MV-4-11 (cell line): ENCODE measurements around the gene NT5C.
"Not testable (repeated sequence)": the region's sequence is repeated elsewhere in the genome, so short reads cannot be mapped to it uniquely, and the experiment has no call there.

Experiments
- DNase-seq: peaks from one replicate; lab custom pipeline; 2025; lab: John Stamatoyannopoulos, UW

The NT5C gene

GRCh38 chr17:75144816-75145512 lies 13.4 kb upstream of the NT5C start:
- DNase-seq = no peak

DNA sequence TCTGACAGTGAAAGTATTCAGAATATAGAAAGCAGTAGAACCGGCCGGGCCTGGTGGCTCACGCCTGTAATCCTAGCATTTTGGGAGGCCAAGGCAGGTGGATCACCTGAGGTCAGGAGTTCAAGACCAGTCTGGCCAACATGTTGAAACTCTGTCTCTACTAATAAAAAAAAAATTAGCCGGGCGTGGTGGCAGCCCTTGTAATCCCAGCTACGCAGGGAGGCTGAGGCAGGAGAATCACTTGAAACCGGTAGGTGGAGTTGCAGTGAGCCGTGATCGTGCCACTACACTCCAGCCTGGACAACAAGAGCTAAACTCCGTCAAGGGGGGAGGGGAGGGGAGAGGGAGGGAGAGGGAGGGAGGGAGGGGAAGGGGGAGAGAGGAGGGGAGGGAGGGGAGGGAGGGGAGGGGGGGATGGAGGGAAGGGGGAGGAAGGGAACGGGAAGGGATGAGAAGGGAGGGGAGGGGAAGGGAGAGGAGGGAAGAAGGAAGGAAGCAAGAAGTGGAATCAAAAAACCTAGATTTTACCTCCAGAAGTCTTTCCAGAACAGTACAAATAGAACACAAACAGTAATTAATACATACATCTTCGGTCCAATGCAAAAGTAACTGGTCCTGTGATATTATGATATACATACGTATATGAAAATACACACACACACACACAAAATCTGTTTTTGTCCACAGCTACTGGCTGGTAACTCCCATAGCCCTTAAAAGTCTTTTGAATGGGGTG lies 10.9 kb upstream of the NT5C start:
- DNase-seq = no peak

GRCh38 chr17:75138519-75138918 lies 7.0 kb upstream of the NT5C start:
- no peak for DNase-seq

DNA sequence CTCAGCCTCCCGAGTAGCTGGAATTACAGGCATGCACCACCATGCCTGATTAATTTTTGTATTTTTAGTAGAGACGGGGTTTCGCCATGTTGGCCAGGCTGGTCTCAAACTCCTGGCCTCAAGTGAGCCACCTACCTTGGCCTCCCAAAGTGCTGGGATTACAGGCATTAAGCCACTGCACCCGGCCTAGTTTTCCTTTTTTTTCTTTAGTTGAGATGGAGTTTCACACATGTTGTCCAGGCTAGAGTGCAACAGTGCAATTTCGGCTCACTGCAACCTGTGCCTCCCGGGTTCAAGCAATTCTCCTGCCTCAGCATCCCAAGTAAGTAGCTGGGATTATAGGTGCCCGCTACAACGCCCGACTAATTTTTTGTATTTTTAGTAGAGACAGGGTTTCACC lies 6.2 kb upstream of the NT5C start:
- not testable (repeated sequence) for DNase-seq

DNA sequence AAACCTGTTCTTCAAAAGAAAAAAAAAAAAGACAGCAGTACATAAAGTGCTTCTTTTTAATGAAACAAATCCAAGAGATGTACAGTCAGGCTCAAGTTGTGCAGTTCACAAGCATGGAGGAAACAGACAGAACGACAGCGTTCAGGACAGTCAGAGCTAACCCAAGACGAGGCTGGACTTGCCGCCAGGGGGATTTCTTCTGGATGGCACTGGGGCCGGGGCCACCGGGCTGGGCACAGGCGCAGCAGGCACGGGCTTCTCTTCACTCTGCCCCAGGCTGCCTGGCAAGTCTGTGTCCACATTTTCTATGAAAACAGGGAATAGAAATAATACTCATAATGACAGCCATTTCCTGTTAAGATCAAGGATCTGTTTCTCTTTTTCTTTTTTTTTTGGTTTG lies 4.4 kb upstream of the NT5C start:
- DNase-seq = no peak

GRCh38 chr17:75135452-75135851 lies 3.9 kb upstream of the NT5C start:
- no peak for DNase-seq

- not testable (repeated sequence) for DNase-seq
Measured at GRCh38 chr17:75133607-75134347, 2.2 kb upstream of the NT5C start.

- DNase-seq = no peak
Measured at GRCh38 chr17:75133001-75133400, 1.5 kb upstream of the NT5C start.

DNA sequence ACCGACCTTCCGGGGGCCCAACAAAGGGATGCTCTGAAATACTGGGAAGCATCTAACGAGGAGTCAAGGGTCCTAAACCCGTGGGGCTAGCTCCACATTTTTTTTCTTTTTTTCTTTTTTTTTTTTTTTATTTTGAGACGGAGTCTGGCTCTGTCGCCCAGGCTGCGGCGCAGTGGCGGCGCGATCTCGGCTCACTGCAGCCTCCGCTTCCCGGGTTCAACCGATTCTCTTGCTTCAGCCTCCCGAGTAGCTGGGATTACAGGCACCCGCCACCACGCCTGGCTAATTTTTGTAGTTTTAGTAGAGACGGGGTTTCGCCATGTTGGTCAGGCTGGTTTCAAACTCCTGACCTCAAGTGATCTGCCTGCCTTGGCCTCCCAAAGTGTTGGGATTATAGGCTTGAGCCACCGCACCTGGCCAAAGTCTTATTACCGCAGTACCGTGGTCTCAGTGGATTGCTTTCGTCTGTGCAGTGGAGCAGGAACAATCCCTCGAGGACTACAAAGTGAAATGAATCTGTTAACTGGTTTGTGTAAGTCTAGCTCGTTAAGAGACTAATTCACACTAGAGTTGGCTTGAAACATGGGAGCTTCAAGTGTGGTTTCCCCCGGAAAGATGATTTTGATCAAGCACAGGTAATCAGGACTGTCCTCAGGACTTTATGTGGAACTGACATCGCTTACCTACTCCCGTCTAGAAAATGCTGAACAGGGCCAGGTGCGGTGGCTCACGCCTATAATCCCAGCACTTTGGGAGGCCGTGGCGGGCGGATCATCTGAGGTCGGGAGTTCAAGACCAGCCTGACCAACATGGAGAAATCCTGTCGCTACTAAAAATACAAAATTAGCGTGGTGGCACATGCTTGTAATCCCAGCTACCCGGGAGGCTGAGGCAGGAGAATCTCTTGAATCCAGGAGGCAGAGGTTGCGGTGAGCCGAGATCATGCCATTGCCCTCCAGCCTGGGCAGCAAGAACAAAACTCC lies 767 bp upstream of the NT5C start:
- not testable (repeated sequence) for DNase-seq

GRCh38 chr17:75130632-75131277 lies 787 bp downstream of the NT5C start:
- DNase-seq = no peak

DNA sequence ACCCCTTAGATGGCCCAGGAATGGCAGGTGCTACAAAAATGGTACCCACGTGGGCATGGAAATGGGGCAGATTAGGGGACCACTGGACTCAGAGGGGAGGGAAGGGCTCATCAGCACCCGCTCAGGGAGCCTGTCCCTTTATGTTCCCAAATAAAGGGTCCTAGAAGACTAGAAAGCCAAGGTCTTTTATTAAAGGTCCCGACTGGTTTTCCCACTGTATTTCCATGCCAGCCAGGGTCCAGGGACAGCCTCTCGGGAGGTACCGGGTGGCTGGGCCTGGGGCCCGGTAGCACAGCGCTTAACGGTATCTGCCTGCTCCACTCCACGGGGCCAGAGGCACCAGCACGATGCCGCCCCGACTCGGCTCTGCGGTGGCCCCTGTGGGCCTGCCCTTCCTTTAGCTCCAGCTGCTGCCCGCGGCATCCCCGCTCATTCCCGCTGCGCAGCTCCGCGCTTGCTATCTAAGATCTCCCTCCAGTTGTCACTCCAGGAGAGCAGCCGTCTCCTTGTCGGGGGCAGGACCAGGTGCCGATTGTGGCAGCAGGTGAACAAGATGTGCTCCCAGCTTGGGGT lies 1.4 kb downstream of the NT5C start:
- DNase-seq = no peak

DNA sequence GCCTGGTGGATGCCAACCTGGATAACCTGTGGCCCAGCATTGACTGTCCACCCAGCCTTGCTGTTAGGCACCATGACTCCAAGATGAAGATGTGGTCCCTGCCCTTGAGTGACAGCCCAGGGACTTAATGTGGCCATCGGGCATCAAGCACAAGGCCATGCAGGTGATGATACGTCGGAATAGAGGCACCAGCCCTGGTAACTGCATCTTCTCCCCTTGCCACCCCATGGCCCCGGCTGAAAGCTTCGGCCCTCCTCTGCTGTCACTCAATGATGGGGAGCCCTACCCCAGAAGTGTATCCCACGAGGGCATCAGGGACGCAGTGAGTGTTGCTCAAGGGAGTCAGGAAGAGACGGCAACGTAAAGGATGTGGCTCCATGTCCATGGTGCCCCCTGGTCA lies 2.0 kb downstream of the NT5C start:
- DNase-seq = no peak

DNA sequence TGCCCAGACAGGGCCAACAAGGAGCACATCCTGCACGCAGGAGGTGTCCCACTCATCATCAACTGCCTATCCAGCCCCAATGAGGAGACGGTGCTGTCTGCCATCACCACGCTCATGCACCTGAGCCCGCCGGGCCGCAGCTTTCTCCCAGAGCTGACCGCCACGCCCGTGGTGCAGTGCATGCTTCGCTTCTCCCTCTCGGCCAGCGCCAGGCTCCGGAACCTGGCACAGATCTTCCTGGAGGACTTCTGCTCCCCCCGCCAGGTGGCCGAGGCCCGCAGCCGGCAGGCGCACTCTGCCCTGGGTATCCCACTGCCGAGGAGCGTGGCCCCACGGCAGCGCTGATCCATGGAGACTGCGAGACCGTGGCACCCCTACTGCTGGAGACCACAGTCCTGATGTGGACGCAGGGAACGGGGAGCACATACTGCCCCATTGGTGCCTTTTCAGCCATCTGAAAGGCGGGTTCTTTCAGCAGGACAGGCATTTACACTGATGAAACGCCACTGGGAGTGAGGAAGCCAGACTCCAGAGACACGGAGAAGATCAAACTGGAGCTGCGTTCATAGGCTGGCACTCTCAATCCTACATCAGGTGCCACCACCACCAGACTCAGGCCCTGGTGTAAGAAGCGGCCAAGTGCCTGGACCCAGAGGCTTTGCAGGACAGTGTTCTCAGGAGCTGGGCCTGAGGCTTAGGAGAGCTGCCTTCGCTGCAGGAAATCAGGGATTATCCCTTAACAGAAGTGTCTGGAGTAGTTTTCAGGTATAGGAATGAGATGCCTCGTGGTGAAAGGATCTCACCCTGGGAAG lies 2.6 kb downstream of the NT5C start:
- DNase-seq = no peak

- not testable (repeated sequence) for DNase-seq
Measured at GRCh38 chr17:75127936-75128335, 3.6 kb downstream of the NT5C start.

DNA sequence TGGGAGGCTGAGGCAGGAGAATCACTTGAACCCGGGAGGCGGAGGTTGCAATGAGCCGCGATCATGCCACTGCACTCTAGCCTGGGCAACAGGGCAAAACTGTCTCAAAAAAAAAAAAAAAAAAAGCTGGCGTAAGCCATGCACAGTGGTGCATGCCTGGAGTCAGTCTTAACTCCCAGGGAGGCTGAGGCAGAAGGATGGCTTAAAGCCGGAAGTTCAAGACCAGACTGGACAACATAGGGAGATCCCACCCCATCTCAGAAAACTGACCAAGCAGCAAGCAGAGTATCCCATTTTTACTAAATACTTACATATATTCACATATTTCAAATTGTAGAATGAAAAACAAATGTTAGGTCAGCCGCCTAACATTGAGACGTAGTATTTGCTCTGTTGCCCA lies 4.6 kb downstream of the NT5C start:
- no peak for DNase-seq

GRCh38 chr17:75125984-75126383 lies 5.6 kb downstream of the NT5C start:
- no peak for DNase-seq

DNA sequence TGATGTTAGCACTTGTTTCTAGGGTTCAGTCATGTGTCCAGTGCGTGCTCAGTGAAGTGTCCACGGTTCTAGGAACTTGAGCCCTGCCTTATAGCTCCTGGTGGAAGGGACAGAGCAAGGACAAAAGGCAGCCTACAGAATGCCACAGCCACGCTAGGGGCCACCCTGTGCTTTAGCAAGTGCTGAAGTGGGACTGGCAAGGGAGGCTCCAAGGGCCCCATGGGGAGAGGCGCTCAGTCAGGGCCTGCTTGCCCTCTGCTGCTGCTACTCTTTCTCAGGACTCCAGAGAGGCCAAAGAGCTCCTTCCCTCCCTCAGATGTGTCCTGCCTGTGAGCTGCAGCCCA lies 6.8 kb downstream of the NT5C start:
- DNase-seq = no peak

DNA sequence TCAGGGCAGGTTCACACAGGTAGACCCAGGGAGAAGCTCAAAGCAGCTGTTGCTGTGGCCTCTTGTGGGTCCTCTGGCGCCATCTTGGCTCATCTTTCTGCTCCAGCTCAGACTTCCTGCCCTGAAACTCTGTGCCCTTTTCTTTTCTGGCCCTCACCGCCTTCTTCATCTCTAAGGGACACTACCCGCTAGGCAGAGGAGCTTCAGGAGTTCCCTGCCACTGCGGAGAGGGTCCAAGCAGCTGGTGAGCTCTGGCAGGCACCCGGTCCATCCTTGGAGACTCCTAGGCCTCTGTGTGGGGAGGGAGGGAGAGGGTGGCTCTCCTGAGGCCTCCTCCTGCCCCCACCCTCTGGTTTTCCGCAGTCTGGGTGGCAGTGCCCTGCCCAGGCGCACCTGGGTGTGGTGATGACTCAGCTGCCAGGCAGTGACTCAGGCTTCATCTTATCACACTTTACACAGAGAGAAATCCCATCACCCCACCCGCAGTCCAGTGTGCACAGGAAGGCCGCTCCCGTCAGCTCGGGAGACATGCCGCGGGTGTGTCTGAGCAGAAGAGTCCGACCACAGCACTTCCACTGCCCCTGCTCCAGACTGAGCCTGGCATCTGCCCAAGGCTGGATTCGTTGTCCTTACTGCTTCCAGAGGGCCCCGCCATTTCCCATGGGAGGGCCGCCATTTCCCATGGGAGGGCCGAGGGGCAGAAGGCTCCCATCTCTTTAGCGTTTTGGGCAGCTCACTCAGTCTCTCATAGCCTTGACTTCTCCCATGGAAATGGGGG lies 7.3 kb downstream of the NT5C start:
- no peak for DNase-seq

DNA sequence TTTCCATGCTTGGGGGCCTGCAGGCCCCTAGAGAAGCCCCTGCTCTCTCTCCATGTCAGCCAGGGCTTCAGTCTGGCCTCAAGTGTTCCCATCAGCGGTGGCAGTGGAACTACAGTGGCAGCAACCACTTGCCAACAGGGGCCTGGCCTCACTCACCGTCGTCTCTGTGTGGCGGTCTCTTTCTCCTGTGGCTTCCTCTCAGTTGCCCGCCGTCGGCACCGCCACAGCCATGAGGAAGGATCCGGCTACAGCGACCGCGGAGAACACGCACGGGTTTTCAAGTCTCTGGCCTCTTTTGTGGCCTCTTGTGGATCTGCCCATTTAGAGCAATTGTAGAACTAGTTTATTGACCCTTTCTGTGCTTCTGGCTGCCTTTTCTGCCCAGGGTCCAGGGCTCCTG lies 13.2 kb downstream of the NT5C start:
- DNase-seq = no peak
